ENCODE measurements around the gene RYR3.

RYR3 gene

DNA sequence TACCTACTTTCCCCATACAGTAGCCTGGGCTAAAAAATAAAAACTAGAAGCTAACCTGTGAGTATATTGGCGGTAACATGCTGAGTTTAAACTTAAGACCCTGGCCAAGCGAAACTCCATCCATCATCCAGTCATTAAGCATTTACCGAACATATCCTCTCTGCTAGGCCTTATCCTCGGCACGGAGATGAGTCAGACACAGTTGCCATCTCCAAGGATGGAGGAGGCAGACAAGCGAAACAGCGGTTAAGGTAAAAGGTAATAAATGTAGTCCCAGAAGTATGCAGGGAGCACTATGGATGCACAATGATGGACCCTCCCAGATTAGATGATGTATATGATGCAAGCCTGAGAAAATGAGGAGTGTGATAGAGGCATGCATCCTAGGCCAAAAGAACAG, 143.6 kb downstream of the RYR3 start:
- DNase-seq = no peak

GRCh38 chr15:33454996-33455395, 144.2 kb downstream of the RYR3 start:
- DNase-seq = no peak

DNA sequence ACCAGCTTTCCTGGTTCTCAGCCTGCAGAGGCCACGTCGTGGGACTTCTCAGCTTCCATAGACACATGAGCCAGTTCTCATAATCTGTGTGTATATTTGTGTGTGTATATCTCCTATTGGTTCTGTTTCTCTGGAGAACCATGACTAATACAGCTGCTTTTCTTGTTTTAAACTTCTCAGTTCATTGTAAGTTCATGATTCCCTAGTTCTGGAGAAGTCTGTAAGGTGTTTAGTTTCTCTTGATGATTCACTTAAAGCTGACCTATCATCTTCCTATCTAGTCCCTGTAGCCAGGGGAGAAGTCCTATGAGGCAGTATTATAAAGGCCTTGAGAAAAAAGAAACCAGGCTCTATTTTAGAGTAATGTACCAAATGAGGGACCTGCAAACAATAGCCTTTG, 147.7 kb downstream of the RYR3 start:
- no peak for DNase-seq

- no peak for DNase-seq
Observed at GRCh38 chr15:33460166-33460805, 149.5 kb downstream of the RYR3 start.

DNA sequence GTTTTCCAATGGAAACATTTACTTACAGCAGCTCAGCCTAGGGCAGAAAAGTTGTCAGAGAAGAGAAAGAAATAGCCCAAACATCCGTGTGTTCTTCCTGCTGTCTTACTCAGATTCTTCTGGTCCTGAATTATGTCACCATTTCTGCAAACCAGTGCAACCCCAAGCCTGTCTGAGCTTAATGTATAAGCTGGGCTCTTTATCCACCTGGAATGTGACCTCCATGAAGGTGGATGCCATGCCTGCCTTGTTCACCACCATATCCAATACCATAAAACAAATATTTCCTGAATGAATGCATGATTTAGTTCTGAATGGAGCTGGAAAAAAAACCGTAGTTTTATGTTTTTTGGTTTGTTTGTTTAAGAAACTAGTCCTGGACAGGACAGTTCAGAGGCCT, 150.9 kb downstream of the RYR3 start:
- no peak for DNase-seq

DNA sequence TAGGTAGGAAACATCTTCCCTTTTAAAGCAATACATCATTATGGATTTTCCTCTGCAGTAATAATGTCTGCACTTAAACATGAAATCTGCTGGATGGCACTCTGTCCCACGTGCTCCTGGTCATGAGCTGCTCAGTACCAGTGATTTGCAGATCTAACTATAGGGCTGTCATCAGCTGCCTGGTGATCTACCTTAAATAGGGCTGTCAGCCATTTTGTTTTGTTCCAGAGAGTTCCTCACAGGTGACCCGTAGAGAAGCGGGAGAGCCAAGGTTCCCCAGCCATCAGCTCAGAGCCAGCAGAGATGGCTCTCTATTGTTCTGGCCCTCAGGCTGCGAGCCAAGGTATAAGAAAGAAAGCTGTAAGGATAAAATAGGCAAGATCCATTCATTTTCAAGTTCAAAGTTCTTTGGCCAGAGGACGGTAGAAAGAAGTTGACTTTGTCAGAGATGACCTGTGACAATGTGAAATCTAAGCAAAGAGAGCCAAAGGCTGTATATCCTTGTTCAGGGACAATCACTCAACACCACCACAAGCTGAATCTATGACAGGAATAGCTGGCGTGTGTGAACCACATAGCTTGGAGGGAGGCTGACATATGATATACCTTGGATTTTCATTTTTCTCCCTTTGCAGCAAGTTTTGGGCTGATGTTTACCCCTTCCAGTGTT, 156.5 kb downstream of the RYR3 start:
- no peak for DNase-seq

DNA sequence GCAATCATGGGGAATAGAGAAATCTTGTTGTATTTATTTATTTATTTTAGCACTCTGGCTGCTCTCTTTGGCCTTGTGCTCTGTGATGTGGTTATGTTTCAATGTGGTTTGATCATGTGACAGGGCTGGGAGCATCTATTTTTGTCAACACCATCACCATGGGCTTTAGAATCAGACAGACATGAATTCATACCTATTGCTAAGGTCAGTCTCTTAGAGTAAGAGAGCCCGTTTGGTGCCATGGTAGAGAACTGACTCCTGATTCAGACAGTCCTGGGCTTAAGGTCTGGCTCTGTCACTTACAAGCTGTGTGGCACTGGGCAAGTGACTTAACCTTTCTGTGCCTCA, 157.0 kb downstream of the RYR3 start:
- DNase-seq = no peak

- no peak for DNase-seq
Observed at GRCh38 chr15:33468740-33469139, 158.0 kb downstream of the RYR3 start.

DNA sequence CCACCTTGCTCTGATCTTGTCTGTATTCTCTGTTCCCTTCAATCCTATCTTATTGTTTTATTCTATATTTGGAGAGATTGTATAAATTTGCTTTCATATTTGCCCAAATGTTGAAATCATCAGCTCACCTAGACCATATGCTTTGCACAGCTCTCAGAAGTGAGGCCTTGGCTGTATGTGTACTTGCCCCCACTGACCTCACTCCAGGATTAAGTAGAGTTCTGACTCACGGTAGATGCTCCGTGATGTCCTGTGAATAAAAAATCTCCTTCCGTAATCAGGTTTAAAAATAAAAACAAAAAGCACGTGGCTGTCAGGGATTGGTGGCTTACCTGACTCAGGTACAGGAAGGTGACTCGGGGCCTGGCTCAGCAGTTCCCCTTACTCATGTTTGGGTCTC, 162.2 kb downstream of the RYR3 start:
- no peak for DNase-seq

GRCh38 chr15:33473714-33474113, 162.9 kb downstream of the RYR3 start:
- no peak for DNase-seq

- no peak for DNase-seq
Observed at GRCh38 chr15:33476076-33476475, 165.3 kb downstream of the RYR3 start.

DNA sequence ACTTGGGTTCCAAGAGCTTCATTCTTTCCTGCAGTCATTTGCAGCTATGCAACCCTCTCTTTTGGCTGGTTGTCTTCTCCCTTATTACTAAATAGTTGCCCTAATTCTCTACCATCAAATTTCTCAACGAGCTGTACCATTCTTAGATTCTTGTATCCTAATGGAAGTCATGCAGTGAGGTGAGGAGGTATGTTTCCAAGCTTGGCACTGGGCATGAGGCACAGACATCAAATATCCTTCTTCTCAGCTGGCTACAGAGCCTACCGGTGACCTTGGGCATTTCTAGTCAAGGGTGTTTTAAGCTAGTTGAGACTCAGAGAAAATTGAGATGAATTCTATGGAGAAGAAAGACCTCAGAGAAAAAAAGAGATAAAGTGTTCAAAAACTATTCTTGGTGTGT, 166.1 kb downstream of the RYR3 start:
- DNase-seq = no peak

DNA sequence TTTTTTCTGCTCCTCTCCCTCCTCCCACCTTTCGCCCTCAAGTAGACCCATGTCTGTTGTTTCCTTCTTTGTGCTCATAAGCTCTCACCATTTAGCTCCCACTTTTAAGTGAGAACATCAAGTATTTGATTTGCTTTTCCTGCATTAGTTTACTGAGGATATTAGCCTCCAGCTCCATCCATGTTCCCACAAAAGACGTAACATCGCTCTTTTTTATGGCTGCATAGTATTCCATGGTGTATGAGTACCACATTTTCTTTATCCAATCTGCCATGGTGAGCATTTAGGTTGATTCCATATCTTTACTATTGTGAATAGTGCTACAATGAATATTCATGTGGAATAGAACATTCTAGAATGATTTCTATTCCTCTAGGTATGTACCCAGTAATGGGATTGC, 178.6 kb downstream of the RYR3 start:
- no peak for DNase-seq

DNA sequence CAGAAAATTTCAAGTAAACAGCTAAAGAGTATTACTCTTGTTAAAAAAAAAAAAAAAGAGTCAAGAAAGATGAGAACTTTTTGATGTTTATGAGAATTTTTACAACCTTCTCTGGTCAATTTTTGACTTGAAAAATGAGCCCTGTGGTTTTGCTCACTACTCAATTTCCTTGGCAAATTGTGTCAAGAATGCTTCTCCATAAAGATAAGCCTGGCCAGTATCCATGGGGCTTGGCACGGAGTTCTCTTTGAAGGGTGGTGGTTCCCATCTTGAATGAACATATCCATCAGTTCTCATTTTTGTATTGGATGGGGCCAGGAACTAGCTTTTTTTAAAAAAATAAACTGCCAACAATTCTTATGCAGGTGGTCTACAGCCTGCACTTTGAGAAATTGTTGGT, 179.9 kb downstream of the RYR3 start:
- DNase-seq = no peak

- no peak for DNase-seq
Observed at GRCh38 chr15:33492434-33493052, 181.8 kb downstream of the RYR3 start.

DNA sequence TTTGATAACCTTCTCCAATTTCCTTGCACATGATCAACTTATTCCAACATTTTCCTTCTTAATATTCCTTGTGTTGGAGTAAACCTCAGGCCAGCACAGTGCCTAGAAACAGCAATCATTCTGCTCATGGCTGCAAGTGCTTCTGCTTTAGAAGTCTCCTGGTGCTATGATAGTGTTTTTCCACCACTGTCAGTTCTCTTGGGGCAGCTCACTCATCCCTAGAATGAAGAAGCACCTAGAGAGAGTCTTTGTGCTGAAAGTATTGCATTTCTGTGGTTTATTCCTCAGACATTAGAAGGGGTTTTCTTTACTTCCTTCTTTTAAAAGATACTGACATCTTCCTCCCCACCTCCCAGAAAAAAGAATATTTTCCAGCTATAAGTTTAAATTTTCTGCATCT, 183.5 kb downstream of the RYR3 start:
- DNase-seq = no peak

- DNase-seq = no peak
Observed at GRCh38 chr15:33500432-33501195, 189.8 kb downstream of the RYR3 start.

GRCh38 chr15:33503681-33504080, 192.9 kb downstream of the RYR3 start:
- DNase-seq = no peak

GRCh38 chr15:33506781-33507296, 196.1 kb downstream of the RYR3 start:
- no peak for DNase-seq

GRCh38 chr15:33508703-33509102, 197.9 kb downstream of the RYR3 start:
- no peak for DNase-seq

DNA sequence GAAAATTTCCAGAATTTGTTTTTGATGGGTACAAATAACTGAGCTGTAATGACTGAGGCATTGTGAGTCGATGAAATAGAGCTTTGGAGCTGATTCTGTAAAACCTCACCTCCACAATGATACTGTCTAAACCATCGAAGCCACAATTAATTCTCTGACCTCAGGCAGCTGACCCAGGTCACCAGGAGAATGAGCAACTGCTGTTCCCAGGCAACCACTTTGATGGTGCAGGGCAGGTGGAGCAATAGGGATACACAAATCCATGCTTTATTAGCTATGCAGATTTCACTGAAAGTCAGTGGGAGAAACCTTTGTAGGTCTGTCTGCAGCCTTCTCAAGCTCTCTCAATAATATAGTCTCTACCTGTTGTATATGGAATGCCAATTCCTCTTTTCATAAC, 204.4 kb downstream of the RYR3 start:
- DNase-seq = no peak

- DNase-seq = no peak
Observed at GRCh38 chr15:33516563-33516962, 205.8 kb downstream of the RYR3 start.

DNA sequence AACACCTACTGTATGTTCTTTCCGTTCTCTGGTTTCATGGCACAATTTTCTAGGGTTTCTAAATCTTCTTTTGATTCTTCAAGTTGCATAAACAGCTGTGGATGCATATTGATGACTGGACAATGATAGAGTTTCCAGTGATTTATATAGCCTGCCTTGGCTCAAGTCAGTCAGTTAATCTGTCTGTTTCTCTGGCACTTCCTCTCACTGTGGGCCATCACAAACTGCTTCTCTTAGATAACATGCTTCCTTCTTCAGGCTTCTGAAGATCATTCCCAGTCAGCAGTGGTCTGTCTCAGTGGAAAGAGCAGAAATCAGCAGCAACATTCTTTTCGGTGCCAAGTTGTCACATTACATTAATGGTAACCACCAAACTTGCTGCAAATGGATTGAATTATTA, 207.2 kb downstream of the RYR3 start:
- no peak for DNase-seq

DNA sequence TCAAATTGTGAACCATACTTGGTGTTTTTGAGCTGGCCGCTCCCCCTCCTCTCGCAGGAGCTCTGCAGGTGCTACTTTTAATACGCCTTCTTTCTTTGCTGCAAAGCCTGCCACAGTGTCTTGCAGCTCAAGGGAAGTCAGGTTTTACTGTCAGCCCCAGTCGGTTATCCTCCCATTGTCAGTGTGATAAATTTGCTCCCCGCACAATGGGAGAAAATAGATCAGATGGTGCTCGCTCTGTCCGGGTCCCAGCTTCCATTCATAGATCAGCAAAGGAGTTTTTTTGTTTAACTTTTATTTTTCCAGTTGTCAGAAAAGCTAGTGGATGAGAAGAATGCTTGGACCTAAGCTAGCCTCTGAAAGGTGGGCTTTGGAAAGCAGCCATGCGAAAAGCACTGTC, 207.7 kb downstream of the RYR3 start:
- DNase-seq = no peak

Data from T-helper 9 cell (primary cell).